Measurements from ENCODE around the gene PPM1M.

PPM1M gene

DNA sequence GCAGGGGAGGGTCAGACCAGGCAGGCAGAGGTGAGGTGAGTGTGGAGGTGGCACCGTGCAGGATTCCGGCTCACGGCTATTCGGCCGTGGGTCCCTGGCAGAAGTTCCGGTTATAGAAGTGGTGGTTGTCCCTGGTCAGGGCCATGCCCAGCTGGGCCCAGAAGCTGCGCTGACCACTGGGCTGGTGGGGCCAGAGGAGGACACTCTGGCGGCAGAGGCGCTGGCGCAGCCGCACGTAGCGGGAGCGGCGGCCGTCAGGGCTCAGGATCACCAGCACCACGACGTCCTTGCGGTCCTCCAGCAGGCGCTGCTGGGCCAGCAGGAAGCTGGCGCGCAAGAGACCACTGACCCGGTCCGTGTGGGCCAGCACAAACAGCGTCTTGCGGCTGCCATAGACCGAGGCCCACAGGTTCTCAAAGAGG is 24.4 kb upstream of the PPM1M start:
- no peak for TF ChIP-seq CSDC2 (CRISPR knock-in tag; IDR thresholded peaks at IDR 0.05)
- no peak for TF ChIP-seq ISL1 (CRISPR knock-in tag; IDR thresholded peaks at IDR 0.05)
- TF ChIP-seq ARNTL (CRISPR knock-in tag; IDR thresholded peaks at IDR 0.05; ENCODE audit: borderline replicate concordance, low read depth) = no peak
- TF ChIP-seq ZC3H10 (CRISPR knock-in tag; IDR thresholded peaks at IDR 0.05) = no peak
- no peak for TF ChIP-seq ZNF565 (CRISPR knock-in tag; conservative IDR thresholded peaks at IDR 0.05; ENCODE audit: low read depth)
- TF ChIP-seq, protein P1, sequence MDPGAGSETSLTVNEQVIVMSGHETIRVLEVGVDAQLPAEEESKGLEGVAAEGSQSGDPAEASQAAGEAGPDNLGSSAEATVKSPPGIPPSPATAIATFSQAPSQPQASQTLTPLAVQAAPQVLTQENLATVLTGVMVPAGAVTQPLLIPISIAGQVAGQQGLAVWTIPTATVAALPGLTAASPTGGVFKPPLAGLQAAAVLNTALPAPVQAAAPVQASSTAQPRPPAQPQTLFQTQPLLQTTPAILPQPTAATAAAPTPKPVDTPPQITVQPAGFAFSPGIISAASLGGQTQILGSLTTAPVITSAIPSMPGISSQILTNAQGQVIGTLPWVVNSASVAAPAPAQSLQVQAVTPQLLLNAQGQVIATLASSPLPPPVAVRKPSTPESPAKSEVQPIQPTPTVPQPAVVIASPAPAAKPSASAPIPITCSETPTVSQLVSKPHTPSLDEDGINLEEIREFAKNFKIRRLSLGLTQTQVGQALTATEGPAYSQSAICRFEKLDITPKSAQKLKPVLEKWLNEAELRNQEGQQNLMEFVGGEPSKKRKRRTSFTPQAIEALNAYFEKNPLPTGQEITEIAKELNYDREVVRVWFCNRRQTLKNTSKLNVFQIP (CRISPR knock-in tag; IDR thresholded peaks at IDR 0.05; ENCODE audit: borderline replicate concordance, low read depth) = no peak
- TF ChIP-seq, protein P2, sequence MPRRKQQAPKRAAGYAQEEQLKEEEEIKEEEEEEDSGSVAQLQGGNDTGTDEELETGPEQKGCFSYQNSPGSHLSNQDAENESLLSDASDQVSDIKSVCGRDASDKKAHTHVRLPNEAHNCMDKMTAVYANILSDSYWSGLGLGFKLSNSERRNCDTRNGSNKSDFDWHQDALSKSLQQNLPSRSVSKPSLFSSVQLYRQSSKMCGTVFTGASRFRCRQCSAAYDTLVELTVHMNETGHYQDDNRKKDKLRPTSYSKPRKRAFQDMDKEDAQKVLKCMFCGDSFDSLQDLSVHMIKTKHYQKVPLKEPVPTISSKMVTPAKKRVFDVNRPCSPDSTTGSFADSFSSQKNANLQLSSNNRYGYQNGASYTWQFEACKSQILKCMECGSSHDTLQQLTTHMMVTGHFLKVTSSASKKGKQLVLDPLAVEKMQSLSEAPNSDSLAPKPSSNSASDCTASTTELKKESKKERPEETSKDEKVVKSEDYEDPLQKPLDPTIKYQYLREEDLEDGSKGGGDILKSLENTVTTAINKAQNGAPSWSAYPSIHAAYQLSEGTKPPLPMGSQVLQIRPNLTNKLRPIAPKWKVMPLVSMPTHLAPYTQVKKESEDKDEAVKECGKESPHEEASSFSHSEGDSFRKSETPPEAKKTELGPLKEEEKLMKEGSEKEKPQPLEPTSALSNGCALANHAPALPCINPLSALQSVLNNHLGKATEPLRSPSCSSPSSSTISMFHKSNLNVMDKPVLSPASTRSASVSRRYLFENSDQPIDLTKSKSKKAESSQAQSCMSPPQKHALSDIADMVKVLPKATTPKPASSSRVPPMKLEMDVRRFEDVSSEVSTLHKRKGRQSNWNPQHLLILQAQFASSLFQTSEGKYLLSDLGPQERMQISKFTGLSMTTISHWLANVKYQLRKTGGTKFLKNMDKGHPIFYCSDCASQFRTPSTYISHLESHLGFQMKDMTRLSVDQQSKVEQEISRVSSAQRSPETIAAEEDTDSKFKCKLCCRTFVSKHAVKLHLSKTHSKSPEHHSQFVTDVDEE (CRISPR knock-in tag; IDR thresholded peaks at IDR 0.05) = no peak
- no peak for TF ChIP-seq TCF4 (CRISPR knock-in tag; IDR thresholded peaks at IDR 0.05; ENCODE audit: borderline replicate concordance)
- TF ChIP-seq ZFP3 (CRISPR knock-in tag; IDR thresholded peaks at IDR 0.05) = no peak
- TF ChIP-seq, protein P3, sequence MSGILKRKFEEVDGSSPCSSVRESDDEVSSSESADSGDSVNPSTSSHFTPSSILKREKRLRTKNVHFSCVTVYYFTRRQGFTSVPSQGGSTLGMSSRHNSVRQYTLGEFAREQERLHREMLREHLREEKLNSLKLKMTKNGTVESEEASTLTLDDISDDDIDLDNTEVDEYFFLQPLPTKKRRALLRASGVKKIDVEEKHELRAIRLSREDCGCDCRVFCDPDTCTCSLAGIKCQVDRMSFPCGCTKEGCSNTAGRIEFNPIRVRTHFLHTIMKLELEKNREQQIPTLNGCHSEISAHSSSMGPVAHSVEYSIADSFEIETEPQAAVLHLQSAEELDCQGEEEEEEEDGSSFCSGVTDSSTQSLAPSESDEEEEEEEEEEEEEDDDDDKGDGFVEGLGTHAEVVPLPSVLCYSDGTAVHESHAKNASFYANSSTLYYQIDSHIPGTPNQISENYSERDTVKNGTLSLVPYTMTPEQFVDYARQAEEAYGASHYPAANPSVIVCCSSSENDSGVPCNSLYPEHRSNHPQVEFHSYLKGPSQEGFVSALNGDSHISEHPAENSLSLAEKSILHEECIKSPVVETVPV (CRISPR knock-in tag; IDR thresholded peaks at IDR 0.05) = no peak
- TF ChIP-seq RARB (CRISPR knock-in tag; IDR thresholded peaks at IDR 0.05) = no peak
- no peak for TF ChIP-seq GLIS3 (CRISPR knock-in tag; IDR thresholded peaks at IDR 0.05)
- no peak for ATAC-seq

DNA sequence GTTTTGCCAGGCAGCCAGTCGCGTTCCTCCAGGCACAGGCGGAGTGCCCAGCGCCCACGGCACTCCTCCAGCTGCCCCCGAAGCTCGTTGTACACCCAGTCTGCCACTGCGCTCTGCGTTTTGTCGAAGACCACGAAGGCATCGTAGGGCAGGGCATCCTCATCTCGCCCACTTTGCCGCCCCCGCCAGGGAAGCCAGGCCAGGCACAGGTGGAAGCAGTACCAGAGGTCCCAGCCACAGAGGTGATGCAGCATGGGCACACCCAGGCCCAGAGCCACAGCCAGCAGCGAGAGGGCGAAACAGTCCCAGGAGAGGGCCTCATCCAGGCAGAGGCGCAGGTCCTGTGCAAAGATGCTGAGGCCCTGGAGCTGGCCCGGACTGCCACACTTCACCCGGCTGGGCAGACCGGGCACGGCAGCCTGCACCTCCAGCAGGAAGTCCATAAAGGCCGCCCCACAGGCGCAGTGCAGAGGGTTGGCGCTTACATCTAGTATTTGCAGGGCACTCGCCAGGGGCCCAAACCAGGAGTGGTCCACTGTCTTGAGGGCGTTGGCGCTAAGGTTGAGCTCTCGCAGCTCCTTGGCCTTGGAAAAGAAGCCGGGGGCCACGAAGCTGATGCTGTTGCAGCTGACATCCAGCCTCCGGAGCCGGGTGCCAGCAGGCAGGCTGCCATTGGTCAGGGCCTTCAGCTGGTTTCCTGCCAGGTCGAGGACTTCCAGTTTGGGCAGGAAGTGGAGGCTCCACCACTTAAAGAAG is 23.8 kb upstream of the PPM1M start:
- no peak for ATAC-seq
- TF ChIP-seq ZNF70 (CRISPR knock-in tag; IDR thresholded peaks at IDR 0.05) (no peak), PPARA (CRISPR knock-in tag; IDR thresholded peaks at IDR 0.05; ENCODE audit: borderline replicate concordance) (no peak)

DNA sequence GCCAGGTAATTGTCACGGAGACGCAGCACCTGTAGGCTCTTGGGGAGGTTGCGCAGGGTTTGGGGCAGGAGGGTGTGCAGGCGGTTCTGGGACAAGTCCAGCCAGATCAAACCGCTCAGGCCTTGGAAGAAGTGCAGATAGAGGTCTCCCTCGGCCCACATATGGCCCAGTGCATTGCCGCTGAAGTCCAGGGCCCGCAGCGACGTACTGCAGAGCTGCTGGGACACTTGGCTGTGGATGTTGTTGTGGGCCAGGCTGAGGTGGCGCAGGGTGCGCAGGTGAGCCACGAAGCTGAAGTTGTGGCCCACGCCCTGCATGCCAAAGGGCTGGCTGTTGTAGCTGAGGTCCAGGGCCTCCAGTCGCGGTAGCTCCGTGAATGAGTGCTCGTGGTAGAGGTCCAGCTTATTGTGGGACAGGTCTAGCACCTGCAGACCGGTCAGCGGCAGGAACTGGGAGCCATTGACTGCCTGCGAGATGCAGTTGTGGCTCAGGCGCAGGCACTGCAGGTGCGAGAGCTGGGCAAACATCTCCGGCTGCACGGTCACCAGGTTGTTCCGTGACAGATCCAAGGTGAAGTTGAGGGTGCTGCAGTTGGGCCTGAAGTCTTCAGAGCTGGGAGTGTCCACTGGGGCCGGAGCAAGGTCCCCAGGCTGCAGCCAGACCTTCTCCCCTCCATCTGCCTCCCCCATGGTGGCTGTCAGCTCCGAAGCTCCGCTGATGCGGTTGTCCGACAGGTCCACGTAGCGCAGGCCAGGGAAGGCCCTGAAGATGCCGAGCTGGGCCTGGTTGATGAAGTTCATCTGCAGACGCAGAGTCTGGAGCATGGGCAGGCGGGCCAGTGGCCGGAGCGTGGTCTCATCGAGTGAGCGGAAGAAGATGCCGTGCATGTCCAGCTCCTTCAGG is 23.0 kb upstream of the PPM1M start:
- no peak for TF ChIP-seq BACH2 (CRISPR knock-in tag; IDR thresholded peaks at IDR 0.05; ENCODE audit: borderline replicate concordance)
- no peak for TF ChIP-seq ZNF565 (CRISPR knock-in tag; conservative IDR thresholded peaks at IDR 0.05; ENCODE audit: low read depth)
- no peak for TF ChIP-seq ZFP3 (CRISPR knock-in tag; IDR thresholded peaks at IDR 0.05)
- no peak for TF ChIP-seq ZNF70 (CRISPR knock-in tag; IDR thresholded peaks at IDR 0.05)
- TF ChIP-seq, protein P2 (CRISPR knock-in tag; IDR thresholded peaks at IDR 0.05) = no peak
- TF ChIP-seq, protein P1 (CRISPR knock-in tag; IDR thresholded peaks at IDR 0.05; ENCODE audit: borderline replicate concordance, low read depth) = no peak
- TF ChIP-seq, protein P4, sequence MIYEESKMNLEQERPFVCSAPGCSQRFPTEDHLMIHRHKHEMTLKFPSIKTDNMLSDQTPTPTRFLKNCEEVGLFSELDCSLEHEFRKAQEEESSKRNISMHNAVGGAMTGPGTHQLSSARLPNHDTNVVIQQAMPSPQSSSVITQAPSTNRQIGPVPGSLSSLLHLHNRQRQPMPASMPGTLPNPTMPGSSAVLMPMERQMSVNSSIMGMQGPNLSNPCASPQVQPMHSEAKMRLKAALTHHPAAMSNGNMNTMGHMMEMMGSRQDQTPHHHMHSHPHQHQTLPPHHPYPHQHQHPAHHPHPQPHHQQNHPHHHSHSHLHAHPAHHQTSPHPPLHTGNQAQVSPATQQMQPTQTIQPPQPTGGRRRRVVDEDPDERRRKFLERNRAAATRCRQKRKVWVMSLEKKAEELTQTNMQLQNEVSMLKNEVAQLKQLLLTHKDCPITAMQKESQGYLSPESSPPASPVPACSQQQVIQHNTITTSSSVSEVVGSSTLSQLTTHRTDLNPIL (CRISPR knock-in tag; IDR thresholded peaks at IDR 0.05; ENCODE audit: low read depth) = no peak
- no peak for TF ChIP-seq RARB (CRISPR knock-in tag; IDR thresholded peaks at IDR 0.05)
- TF ChIP-seq PPARA (CRISPR knock-in tag; IDR thresholded peaks at IDR 0.05; ENCODE audit: borderline replicate concordance) = no peak
- TF ChIP-seq TOX (CRISPR knock-in tag; IDR thresholded peaks at IDR 0.05; ENCODE audit: borderline replicate concordance) = no peak
- TF ChIP-seq, protein P5, sequence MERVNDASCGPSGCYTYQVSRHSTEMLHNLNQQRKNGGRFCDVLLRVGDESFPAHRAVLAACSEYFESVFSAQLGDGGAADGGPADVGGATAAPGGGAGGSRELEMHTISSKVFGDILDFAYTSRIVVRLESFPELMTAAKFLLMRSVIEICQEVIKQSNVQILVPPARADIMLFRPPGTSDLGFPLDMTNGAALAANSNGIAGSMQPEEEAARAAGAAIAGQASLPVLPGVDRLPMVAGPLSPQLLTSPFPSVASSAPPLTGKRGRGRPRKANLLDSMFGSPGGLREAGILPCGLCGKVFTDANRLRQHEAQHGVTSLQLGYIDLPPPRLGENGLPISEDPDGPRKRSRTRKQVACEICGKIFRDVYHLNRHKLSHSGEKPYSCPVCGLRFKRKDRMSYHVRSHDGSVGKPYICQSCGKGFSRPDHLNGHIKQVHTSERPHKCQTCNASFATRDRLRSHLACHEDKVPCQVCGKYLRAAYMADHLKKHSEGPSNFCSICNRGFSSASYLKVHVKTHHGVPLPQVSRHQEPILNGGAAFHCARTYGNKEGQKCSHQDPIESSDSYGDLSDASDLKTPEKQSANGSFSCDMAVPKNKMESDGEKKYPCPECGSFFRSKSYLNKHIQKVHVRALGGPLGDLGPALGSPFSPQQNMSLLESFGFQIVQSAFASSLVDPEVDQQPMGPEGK (CRISPR knock-in tag; IDR thresholded peaks at IDR 0.05; ENCODE audit: borderline replicate concordance) = no peak
- TF ChIP-seq, protein P3 (CRISPR knock-in tag; IDR thresholded peaks at IDR 0.05) = no peak
- ATAC-seq = no peak

Measured in SK-N-SH treated with all-trans-retinoic acid at 6 μM for 48 hours (cell line).